ENCODE data around the gene ASTN2. TPM values are rescaled to one million over a fixed set of nuclear protein-coding genes. Genes with fewer than 3 reads are reported as not detected.

Gene ASTN2
- polyA plus RNA-seq, 2 of the 4 experiments (the other 2 are of a cell fraction) = 5.8 to 11.6 TPM

- TF ChIP-seq HES2 (IDR thresholded peaks at IDR 0.05) = no peak
- TF ChIP-seq HMGXB4 (CRISPR knock-in tag; IDR thresholded peaks at IDR 0.05; ENCODE audit: borderline replicate concordance) = no peak
- no peak for TF ChIP-seq ELK1 (IDR thresholded peaks at IDR 0.05; ENCODE audit: low read depth, low read length)
- TF ChIP-seq POLR2A (IDR thresholded peaks at IDR 0.05; ENCODE audit: low read length) = no peak
Observed at GRCh38 chr9:117315236-117315635, 99.6 kb downstream of the ASTN2 start (continued).

- DNase-seq (ENCODE audit: low read depth in 1 of 2, low spot score in 1 of 2) (no peak), ATAC-seq (no peak), FAIRE-seq (no peak)
- ChIA-PET POLR2A (no interaction called here), CTCF (no interaction called here)
- Histone ChIP-seq H3K9me3 (no peaks in the 10 kb centered on the region), H3K4me3 (no peak overlapping the region), H3K27ac (no peak overlapping the region), H3K4me1 (no peaks in the 10 kb centered on the region), H3K4me2 (no peak overlapping the region)
- no peak for TF ChIP-seq HOXB5 (CRISPR knock-in tag; IDR thresholded peaks at IDR 0.05)
- TF ChIP-seq ZFP36 (IDR thresholded peaks at IDR 0.05; ENCODE audit: borderline replicate concordance, partially characterized antibody) = no peak
- TF ChIP-seq SREBF2 (IDR thresholded peaks at IDR 0.05) = no peak
- no peak for TF ChIP-seq HOXB13 (CRISPR knock-in tag; IDR thresholded peaks at IDR 0.05; ENCODE audit: low read depth)
- no peak for TF ChIP-seq ZNF302 (CRISPR knock-in tag; IDR thresholded peaks at IDR 0.05)
- TF ChIP-seq KDM5A (IDR thresholded peaks at IDR 0.05) = no peak
- no peak for TF ChIP-seq RAD21 (conservative IDR thresholded peaks at IDR 0.05 in 1 of 2, IDR thresholded peaks at IDR 0.05 in 1 of 2)
- TF ChIP-seq CHD2 (IDR thresholded peaks at IDR 0.05; ENCODE audit: low read length, partially characterized antibody) = no peak
- no peak for TF ChIP-seq BCL3 (IDR thresholded peaks at IDR 0.05)
- no peak for TF ChIP-seq PBX3 (IDR thresholded peaks at IDR 0.05)
- TF ChIP-seq RARB (CRISPR knock-in tag; IDR thresholded peaks at IDR 0.05) = no peak
- TF ChIP-seq EHMT2 (IDR thresholded peaks at IDR 0.05; ENCODE audit: low read depth) = no peak
- no peak for TF ChIP-seq HES2 (IDR thresholded peaks at IDR 0.05)
- WGBS (ENCODE audit: missing lambda C conversion rate) = 0% methylated on average over 2 of the region's 2 CpGs
Observed at GRCh38 chr9:117313989-117314388, 100.9 kb downstream of the ASTN2 start.

GRCh38 chr9:117307701-117308100 lies 107.2 kb downstream of the ASTN2 start:
- POLR2A ChIA-PET = no interaction called here
- no peaks in the 10 kb centered on the region for H3K4me1 ChIP-seq

More at GRCh38 chr9:117307701-117308100, 107.2 kb downstream of the ASTN2 start:
- TF ChIP-seq POLR2A (IDR thresholded peaks at IDR 0.05; ENCODE audit: low read length) = no peak
- no peak for TF ChIP-seq HMGXB4 (CRISPR knock-in tag; IDR thresholded peaks at IDR 0.05; ENCODE audit: borderline replicate concordance)
- no peak for TF ChIP-seq PBX3 (IDR thresholded peaks at IDR 0.05)
- no peak for TF ChIP-seq HEYL (CRISPR knock-in tag; IDR thresholded peaks at IDR 0.05)
- no peak for TF ChIP-seq FOSB (CRISPR knock-in tag; IDR thresholded peaks at IDR 0.05)
- no peak for TF ChIP-seq POLR2AphosphoS2 (conservative IDR thresholded peaks at IDR 0.05; ENCODE audit: low read length)
- TF ChIP-seq KDM1A (IDR thresholded peaks at IDR 0.05; ENCODE audit: low read depth) = no peak
- no peak for TF ChIP-seq RNF2 (IDR thresholded peaks at IDR 0.05; ENCODE audit: borderline replicate concordance, low read depth)
- Histone ChIP-seq H3K9me3 (no peaks in the 10 kb centered on the region), H3K4me2 (no peak overlapping the region), H3K27ac (no peak overlapping the region), H3K4me3 (no peak overlapping the region)
- CTCF ChIA-PET = no interaction called here
- no peak for DNase-seq (ENCODE audit: low read depth in 1 of 2, low spot score in 1 of 2)
- WGBS (ENCODE audit: missing lambda C conversion rate) = 27% methylated on average over 3 of the region's 3 CpGs
- FAIRE-seq = no peak
- no peak for ATAC-seq
